CD8-positive, alpha-beta memory T cell (primary cell): ENCODE data around the gene FADS2. TPM values are rescaled to one million over a fixed set of nuclear protein-coding genes. Genes with fewer than 3 reads are reported as not detected.

Experiments used
- CTCF ChIA-PET: fragments of 350-600 bp; sonication (Branson Sonifier 250); formaldehyde crosslinking; loops from one replicate; lab custom pipeline; 2021; ENCODE audit warnings: antibody characterized with exemption; lab: Charles Lee
- POLR2A ChIA-PET: fragments of 350-600 bp; sonication (Branson Sonifier 250); formaldehyde crosslinking; loops from one replicate; lab custom pipeline; 2021; ENCODE audit warnings: antibody characterized with exemption; lab: Charles Lee
- DNase-seq, 5 donors: peaks; one replicate each; pipeline versions ENCODE4 v3.0.0 to v3.0.0-alpha.2; 2020 to 2022; ENCODE audit warnings: mixed read lengths in 1 of 5
- H3K27ac ChIP-seq: one replicate; pipeline ENCODE4 v1.7.0; 2013; ENCODE audit warnings: low read depth, mild to moderate bottlenecking, low read length, moderate library complexity
- H3K27me3 ChIP-seq: 2 replicates; pipeline ENCODE4 v1.7.0; 2013; ENCODE audit warnings: low read length, mild to moderate bottlenecking; ENCODE audit not compliant: insufficient read depth, poor library complexity, severe bottlenecking
- H3K36me3 ChIP-seq: 2 replicates; pipeline ENCODE4 v1.7.0; 2013; ENCODE audit warnings: mild to moderate bottlenecking, low read length, moderate library complexity; ENCODE audit not compliant: insufficient read depth
- H3K4me1 ChIP-seq: 2 replicates; pipeline ENCODE4 v1.7.0; 2013; ENCODE audit warnings: mild to moderate bottlenecking, low read length, moderate library complexity; ENCODE audit not compliant: insufficient read depth
- H3K4me3 ChIP-seq: 2 replicates; pipeline ENCODE4 v1.7.0; 2013; ENCODE audit warnings: mild to moderate bottlenecking, low read length
- H3K9me3 ChIP-seq: 2 replicates; pipeline ENCODE4 v1.7.0; 2013; ENCODE audit warnings: mild to moderate bottlenecking, low read length
- H3K27ac Mint-ChIP-seq, 8 donors: one replicate each; pipeline ENCODE4 v1.8.0; 2020 to 2021; ENCODE audit warnings: mixed read lengths in 8 of 8, mild to moderate bottlenecking in 6 of 8, inconsistent platforms in 3 of 8, moderate library complexity in 3 of 8
- H3K27me3 Mint-ChIP-seq, 2 donors: one replicate each; pipeline ENCODE4 v1.8.0; 2020 to 2021; ENCODE audit warnings: mixed read lengths in 2 of 2, mild to moderate bottlenecking in 1 of 2, moderate library complexity in 1 of 2
- H3K36me3 Mint-ChIP-seq, 3 donors: one replicate each; pipeline ENCODE4 v1.8.0; 2020 to 2021; ENCODE audit warnings: mixed read lengths in 3 of 3, inconsistent platforms in 1 of 3, mild to moderate bottlenecking in 1 of 3
- H3K4me1 Mint-ChIP-seq, 3 donors: one replicate each; pipeline ENCODE4 v1.8.0; 2020 to 2021; ENCODE audit warnings: mixed read lengths in 3 of 3, inconsistent platforms in 1 of 3, mild to moderate bottlenecking in 1 of 3
- H3K4me3 Mint-ChIP-seq, 7 donors: one replicate each; pipeline ENCODE4 v1.8.0; 2020 to 2021; ENCODE audit warnings: mixed read lengths in 7 of 7, mild to moderate bottlenecking in 6 of 7, moderate library complexity in 4 of 7, inconsistent platforms in 2 of 7
- H3K9me3 Mint-ChIP-seq, 5 donors: one replicate each; pipeline ENCODE4 v1.8.0; 2020 to 2022; ENCODE audit warnings: mixed read lengths in 5 of 5, mild to moderate bottlenecking in 3 of 5, moderate library complexity in 2 of 5, inconsistent platforms in 1 of 5
- polyA plus RNA-seq: library from polyadenylated mRNA; unstranded; fragments of 300-500 nt; fragmentation: Illumina TruSeq; gene quantifications from one replicate; pipeline ENCODE4 v1.2.3, GENCODE V29; 2021
- total RNA-seq, 2 experiments: library from RNA; stranded (reverse); gene quantifications; one replicate each; pipeline ENCODE4 v1.2.3, GENCODE V29; 2021

Gene FADS2
- total and polyA plus RNA-seq, 3 experiments from 2014 or later: 0.98 to 10.0 (median 7.2) TPM

- Histone ChIP-seq H3K4me3 (no peak overlapping the region), H3K27me3 (no peaks in the 10 kb centered on the region), H3K27ac (no peak overlapping the region), H3K4me1 (no peaks in the 10 kb centered on the region), H3K9me3 (no peaks in the 10 kb centered on the region), H3K36me3 (peaks cover 12% of the 10 kb centered on the region)
- Mint-ChIP-seq H3K36me3 (peaks cover 0 to 40% (median 2%) of the 10 kb centered on the region in 3 donors), H3K27me3 (no peaks in the 10 kb centered on the region), H3K4me3 (peak overlapping the region in 1 of 7 donors; percentile 55), H3K4me1 (peaks cover 0 to 4% (median 3%) of the 10 kb centered on the region in 3 donors), H3K27ac (peak overlapping the region in 2 of 8 donors; percentile 68 to 69), H3K9me3 (no peaks in the 10 kb centered on the region)
- ChIA-PET POLR2A (no interaction called here), CTCF (interaction anchor here (1.2 kb wide), 1 partner anchor 19 kb away, joined by 3 read pairs; no protein-coding TSS in a partner anchor)
- DNase-seq: no peak
Observed at GRCh38 chr11:61782299-61782698, 45.8 kb upstream of the FADS2 start.

- Histone ChIP-seq H3K36me3 (peaks cover 17% of the 10 kb centered on the region), H3K27me3 (no peaks in the 10 kb centered on the region), H3K27ac (no peak overlapping the region), H3K4me3 (no peak overlapping the region), H3K9me3 (no peaks in the 10 kb centered on the region), H3K4me1 (no peaks in the 10 kb centered on the region)
- Mint-ChIP-seq H3K9me3 (no peaks in the 10 kb centered on the region), H3K27me3 (no peaks in the 10 kb centered on the region), H3K4me1 (peaks cover 0 to 3% (median 3%) of the 10 kb centered on the region in 3 donors), H3K36me3 (peaks cover 0 to 44% (median 2%) of the 10 kb centered on the region in 3 donors), H3K27ac (peak overlapping the region in 2 of 8 donors; percentile 4 to 38), H3K4me3 (no peak overlapping the region)
- ChIA-PET POLR2A (no interaction called here), CTCF (interaction anchor here (1.2 kb wide), 1 partner anchor 19 kb away, joined by 3 read pairs; no protein-coding TSS in a partner anchor)
- no peak for DNase-seq
Observed at GRCh38 chr11:61782841-61783240, 45.3 kb upstream of the FADS2 start.

- Histone ChIP-seq H3K4me1 (no peaks in the 10 kb centered on the region), H3K27me3 (no peaks in the 10 kb centered on the region), H3K9me3 (no peaks in the 10 kb centered on the region), H3K36me3 (peaks cover 24% of the 10 kb centered on the region), H3K27ac (no peak overlapping the region), H3K4me3 (no peak overlapping the region)
- no peak for DNase-seq
- peak overlapping the region in 2 of 8 donors; percentile 23 to 36 for H3K27ac Mint-ChIP-seq
- H3K4me3 Mint-ChIP-seq: no peak overlapping the region
- ChIA-PET CTCF (no interaction called here), POLR2A (no interaction called here)
- H3K36me3 Mint-ChIP-seq: peaks cover 0 to 54% (median 2%) of the 10 kb centered on the region in 3 donors
- no peaks in the 10 kb centered on the region for H3K9me3 Mint-ChIP-seq
- H3K27me3 Mint-ChIP-seq: no peaks in the 10 kb centered on the region
- peaks cover 0 to 2% (median 0%) of the 10 kb centered on the region in 3 donors for H3K4me1 Mint-ChIP-seq
Observed at GRCh38 chr11:61783717-61784505, 44.2 kb upstream of the FADS2 start.

GRCh38 chr11:61784506-61784805, 43.6 kb upstream of the FADS2 start:
- Mint-ChIP-seq H3K9me3 (no peaks in the 10 kb centered on the region), H3K27ac (peak overlapping the region in 1 of 8 donors; percentile 29), H3K36me3 (peaks cover 0 to 59% (median 2%) of the 10 kb centered on the region in 3 donors), H3K4me3 (no peak overlapping the region), H3K4me1 (peaks cover 0 to 4% (median 2%) of the 10 kb centered on the region in 3 donors), H3K27me3 (no peaks in the 10 kb centered on the region)
- Histone ChIP-seq H3K9me3 (no peaks in the 10 kb centered on the region), H3K36me3 (peaks cover 30% of the 10 kb centered on the region), H3K4me3 (no peak overlapping the region), H3K4me1 (no peaks in the 10 kb centered on the region), H3K27me3 (no peaks in the 10 kb centered on the region), H3K27ac (no peak overlapping the region)
- no peak for DNase-seq
- ChIA-PET CTCF (no interaction called here), POLR2A (no interaction called here)

GRCh38 chr11:61785837-61786402, 42.2 kb upstream of the FADS2 start:
- Histone ChIP-seq H3K9me3 (no peaks in the 10 kb centered on the region), H3K36me3 (peaks cover 41% of the 10 kb centered on the region), H3K27me3 (no peaks in the 10 kb centered on the region), H3K27ac (no peak overlapping the region), H3K4me3 (no peak overlapping the region), H3K4me1 (no peaks in the 10 kb centered on the region)
- ChIA-PET POLR2A (no interaction called here), CTCF (interaction anchor here (1.0 kb wide), 1 partner anchor 11 kb away, joined by 5 read pairs; no protein-coding TSS in a partner anchor)
- no peak for DNase-seq
- Mint-ChIP-seq H3K27ac (peak overlapping the region in 1 of 8 donors; percentile 61), H3K36me3 (peaks cover 0 to 72% (median 5%) of the 10 kb centered on the region in 3 donors), H3K27me3 (no peaks in the 10 kb centered on the region), H3K4me3 (no peak overlapping the region), H3K9me3 (no peaks in the 10 kb centered on the region), H3K4me1 (peaks cover 5 to 18% (median 9%) of the 10 kb centered on the region in 3 donors)

- Mint-ChIP-seq H3K27me3 (no peaks in the 10 kb centered on the region), H3K4me1 (peaks cover 13 to 34% (median 22%) of the 10 kb centered on the region in 3 donors), H3K4me3 (peak overlapping the region in 1 of 7 donors; percentile 18), H3K27ac (peak overlapping the region in 2 of 8 donors; percentile 32 to 91), H3K9me3 (no peaks in the 10 kb centered on the region), H3K36me3 (peaks cover 0 to 80% (median 5%) of the 10 kb centered on the region in 3 donors)
- Histone ChIP-seq H3K27ac (no peak overlapping the region), H3K36me3 (peaks cover 41% of the 10 kb centered on the region), H3K27me3 (no peaks in the 10 kb centered on the region), H3K9me3 (no peaks in the 10 kb centered on the region), H3K4me3 (no peak overlapping the region), H3K4me1 (peaks cover 11% of the 10 kb centered on the region)
- ChIA-PET CTCF (interaction anchor here (1.3 to 1.7 kb wide), 4 partner anchors 9 to 294 kb away, joined by 3 to 5 read pairs (median 4); no protein-coding TSS in a partner anchor), POLR2A (no interaction called here)
- no peak for DNase-seq
Observed at GRCh38 chr11:61787928-61788491, 40.1 kb upstream of the FADS2 start.

- CTCF ChIA-PET: interaction anchor here (1.1 to 2.2 kb wide), 3 partner anchors 58 to 316 kb away, joined by 3 to 12 read pairs (median 5); no protein-coding TSS in a partner anchor
- H3K36me3 ChIP-seq: peaks cover 40% of the 10 kb centered on the region
- POLR2A ChIA-PET: interaction anchor here (2.9 kb wide), 1 partner anchor 176 kb away, joined by 8 read pairs; the partner anchor contains the start of gene FTH1
- H3K4me1 ChIP-seq: peaks cover 17% of the 10 kb centered on the region
- Mint-ChIP-seq H3K4me3 (peak overlapping the region; percentile 91 to 100 (median 92)), H3K27ac (peak overlapping the region; percentile 96 to 100 (median 99)), H3K27me3 (no peaks in the 10 kb centered on the region), H3K4me1 (peaks cover 20 to 44% (median 31%) of the 10 kb centered on the region in 3 donors), H3K36me3 (peaks cover 0 to 62% (median 2%) of the 10 kb centered on the region in 3 donors), H3K9me3 (no peaks in the 10 kb centered on the region)
- no peaks in the 10 kb centered on the region for H3K9me3 ChIP-seq
- H3K27ac ChIP-seq: peak overlapping the region; percentile 94
- DNase-seq: peak in 2 of 5 donors; percentile 28 to 39
- H3K27me3 ChIP-seq: no peaks in the 10 kb centered on the region
- peak overlapping the region; percentile 92 for H3K4me3 ChIP-seq
Observed at GRCh38 chr11:61791737-61792309, 36.3 kb upstream of the FADS2 start.
